ENCODE data around the gene COX17.
A peak's percentile ranks its signal among the peaks of the same experiment; 100 is the strongest.

The COX17 gene

GRCh38 chr3:119676771-119677640 is at the start of gene COX17:
Gene COX17, minus strand, starts transcription at chr3:119677406. Its CDS starts 96 bp downstream, at chr3:119677310.
- no peaks in the 10 kb centered on the region for H3K9me3 ChIP-seq (ENCODE audit: control insufficient read depth, insufficient read depth, low read length)

GRCh38 chr3:119726909-119727308 is 49.7 kb upstream of the COX17 start:
- H3K27me3 ChIP-seq (ENCODE audit: control insufficient read depth, insufficient read depth, low read length): no peaks in the 10 kb centered on the region

More at GRCh38 chr3:119676771-119677640, at the start of gene COX17:
- H3K9ac ChIP-seq (ENCODE audit: low read depth, low read length): peak within 1 kb of the TSS; percentile 64
- peak within 1 kb of the TSS; percentile 88 for H3K4me3 ChIP-seq (ENCODE audit: low read depth, low read length)
- no peaks in the 10 kb centered on the region for H3K27me3 ChIP-seq (ENCODE audit: control insufficient read depth, insufficient read depth, low read length)
- H3K4me1 ChIP-seq (ENCODE audit: control insufficient read depth, insufficient read depth, low read length): 0 out of 2 replicates have a peak, but pooled peaks cover 6% of the 10 kb centered on the region
- H3K27ac ChIP-seq (ENCODE audit: low read depth, low read length): peak within 1 kb of the TSS; percentile 89
- peaks cover 33% of the 10 kb centered on the region for H3K36me3 ChIP-seq (ENCODE audit: control insufficient read depth, insufficient read depth, low read length)

GRCh38 chr3:119723022-119723421 is 45.8 kb upstream of the COX17 start:
- Histone ChIP-seq H3K4me3 (ENCODE audit: low read depth, low read length) (no peak overlapping the region), H3K4me1 (ENCODE audit: control insufficient read depth, insufficient read depth, low read length) (no peaks in the 10 kb centered on the region), H3K9me3 (ENCODE audit: control insufficient read depth, insufficient read depth, low read length) (no peaks in the 10 kb centered on the region), H3K27me3 (ENCODE audit: control insufficient read depth, insufficient read depth, low read length) (no peaks in the 10 kb centered on the region), H3K9ac (ENCODE audit: low read depth, low read length) (no peak overlapping the region), H3K27ac (ENCODE audit: low read depth, low read length) (no peak overlapping the region), H3K36me3 (ENCODE audit: control insufficient read depth, insufficient read depth, low read length) (no peaks in the 10 kb centered on the region)

More at GRCh38 chr3:119726909-119727308, 49.7 kb upstream of the COX17 start:
- no peak overlapping the region for H3K4me3 ChIP-seq (ENCODE audit: low read depth, low read length)
- H3K9ac ChIP-seq (ENCODE audit: low read depth, low read length): no peak overlapping the region
- no peaks in the 10 kb centered on the region for H3K36me3 ChIP-seq (ENCODE audit: control insufficient read depth, insufficient read depth, low read length)
- peaks cover 5% of the 10 kb centered on the region for H3K4me1 ChIP-seq (ENCODE audit: control insufficient read depth, insufficient read depth, low read length)
- no peaks in the 10 kb centered on the region for H3K9me3 ChIP-seq (ENCODE audit: control insufficient read depth, insufficient read depth, low read length)
- H3K27ac ChIP-seq (ENCODE audit: low read depth, low read length): no peak overlapping the region

GRCh38 chr3:119717520-119717919 is 40.3 kb upstream of the COX17 start:
- H3K27me3 ChIP-seq (ENCODE audit: control insufficient read depth, insufficient read depth, low read length): no peaks in the 10 kb centered on the region
- no peaks in the 10 kb centered on the region for H3K9me3 ChIP-seq (ENCODE audit: control insufficient read depth, insufficient read depth, low read length)
- H3K4me3 ChIP-seq (ENCODE audit: low read depth, low read length): no peak overlapping the region
- H3K4me1 ChIP-seq (ENCODE audit: control insufficient read depth, insufficient read depth, low read length): no peaks in the 10 kb centered on the region
- no peak overlapping the region for H3K27ac ChIP-seq (ENCODE audit: low read depth, low read length)
- no peak overlapping the region for H3K9ac ChIP-seq (ENCODE audit: low read depth, low read length)
- 0 out of 2 replicates have a peak, but pooled peaks cover 6% of the 10 kb centered on the region for H3K36me3 ChIP-seq (ENCODE audit: control insufficient read depth, insufficient read depth, low read length)

GRCh38 chr3:119716998-119717397 is 39.8 kb upstream of the COX17 start:
- Histone ChIP-seq H3K9me3 (ENCODE audit: control insufficient read depth, insufficient read depth, low read length) (no peaks in the 10 kb centered on the region), H3K36me3 (ENCODE audit: control insufficient read depth, insufficient read depth, low read length) (0 out of 2 replicates have a peak, but pooled peaks cover 6% of the 10 kb centered on the region), H3K27ac (ENCODE audit: low read depth, low read length) (no peak overlapping the region), H3K4me1 (ENCODE audit: control insufficient read depth, insufficient read depth, low read length) (no peaks in the 10 kb centered on the region), H3K27me3 (ENCODE audit: control insufficient read depth, insufficient read depth, low read length) (no peaks in the 10 kb centered on the region), H3K9ac (ENCODE audit: low read depth, low read length) (no peak overlapping the region), H3K4me3 (ENCODE audit: low read depth, low read length) (no peak overlapping the region)

GRCh38 chr3:119715105-119715504 is 37.9 kb upstream of the COX17 start:
- no peak overlapping the region for H3K9ac ChIP-seq (ENCODE audit: low read depth, low read length)
- H3K27me3 ChIP-seq (ENCODE audit: control insufficient read depth, insufficient read depth, low read length): no peaks in the 10 kb centered on the region
- H3K4me3 ChIP-seq (ENCODE audit: low read depth, low read length): no peak overlapping the region
- 0 out of 2 replicates have a peak, but pooled peaks cover 6% of the 10 kb centered on the region for H3K36me3 ChIP-seq (ENCODE audit: control insufficient read depth, insufficient read depth, low read length)
- no peaks in the 10 kb centered on the region for H3K9me3 ChIP-seq (ENCODE audit: control insufficient read depth, insufficient read depth, low read length)
- H3K27ac ChIP-seq (ENCODE audit: low read depth, low read length): no peak overlapping the region
- H3K4me1 ChIP-seq (ENCODE audit: control insufficient read depth, insufficient read depth, low read length): no peaks in the 10 kb centered on the region

GRCh38 chr3:119703820-119704531 is 26.8 kb upstream of the COX17 start:
- Histone ChIP-seq H3K9me3 (ENCODE audit: control insufficient read depth, insufficient read depth, low read length) (no peaks in the 10 kb centered on the region), H3K36me3 (ENCODE audit: control insufficient read depth, insufficient read depth, low read length) (no peaks in the 10 kb centered on the region), H3K4me1 (ENCODE audit: control insufficient read depth, insufficient read depth, low read length) (peaks cover 10% of the 10 kb centered on the region; the same call in 1 of the 2 replicates), H3K27ac (ENCODE audit: low read depth, low read length) (no peak overlapping the region), H3K4me3 (ENCODE audit: low read depth, low read length) (peak overlapping the region; percentile 83), H3K9ac (ENCODE audit: low read depth, low read length) (no peak overlapping the region), H3K27me3 (ENCODE audit: control insufficient read depth, insufficient read depth, low read length) (peaks cover 7% of the 10 kb centered on the region; the same call in 1 of the 2 replicates)

GRCh38 chr3:119702530-119703527 is 25.6 kb upstream of the COX17 start, which contains the start of gene CFAP91:
Gene CFAP91, plus strand, starts transcription at chr3:119703022. Its CDS starts 77 bp downstream, at chr3:119703099.
- Histone ChIP-seq H3K9me3 (ENCODE audit: control insufficient read depth, insufficient read depth, low read length) (no peaks in the 10 kb centered on the region), H3K27ac (ENCODE audit: low read depth, low read length) (peak within 1 kb of the TSS; percentile 13), H3K4me3 (ENCODE audit: low read depth, low read length) (peak within 1 kb of the TSS; percentile 83), H3K36me3 (ENCODE audit: control insufficient read depth, insufficient read depth, low read length) (no peaks in the 10 kb centered on the region), H3K4me1 (ENCODE audit: control insufficient read depth, insufficient read depth, low read length) (peaks cover 10% of the 10 kb centered on the region; the same call in 1 of the 2 replicates), H3K9ac (ENCODE audit: low read depth, low read length) (no peak within 1 kb of the TSS), H3K27me3 (ENCODE audit: control insufficient read depth, insufficient read depth, low read length) (peaks cover 7% of the 10 kb centered on the region; the same call in 1 of the 2 replicates)

GRCh38 chr3:119700920-119701734 is 23.9 kb upstream of the COX17 start:
- H3K27me3 ChIP-seq (ENCODE audit: control insufficient read depth, insufficient read depth, low read length): peaks cover 7% of the 10 kb centered on the region; the same call in 1 of the 2 replicates
- no peak overlapping the region for H3K27ac ChIP-seq (ENCODE audit: low read depth, low read length)
- no peak overlapping the region for H3K9ac ChIP-seq (ENCODE audit: low read depth, low read length)
- no peaks in the 10 kb centered on the region for H3K36me3 ChIP-seq (ENCODE audit: control insufficient read depth, insufficient read depth, low read length)
- no peaks in the 10 kb centered on the region for H3K9me3 ChIP-seq (ENCODE audit: control insufficient read depth, insufficient read depth, low read length)
- no peak overlapping the region for H3K4me3 ChIP-seq (ENCODE audit: low read depth, low read length)
- H3K4me1 ChIP-seq (ENCODE audit: control insufficient read depth, insufficient read depth, low read length): peaks cover 10% of the 10 kb centered on the region; the same call in 1 of the 2 replicates
